ENCODE measurements around the gene CAPRIN2.

DNA sequence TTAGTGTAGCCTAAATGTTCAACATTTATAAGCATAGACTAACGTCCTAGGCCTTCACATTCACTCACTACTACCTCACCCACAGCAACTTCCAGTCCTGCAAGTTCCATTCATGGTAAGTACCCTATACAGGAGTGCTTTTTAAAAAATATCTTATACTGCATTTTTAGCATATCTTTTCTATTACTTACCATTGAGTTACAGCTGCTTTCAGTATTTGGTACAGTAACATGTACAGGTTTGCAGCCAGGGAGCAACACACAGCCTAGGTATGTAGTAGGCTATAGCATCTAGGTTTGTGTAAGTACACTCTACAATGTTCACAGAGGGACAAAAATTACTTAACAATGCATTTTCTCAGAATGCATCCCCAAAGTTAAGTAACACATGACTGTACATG lies 76.5 kb downstream of the CAPRIN2 start:
- TF ChIP-seq, protein P1, sequence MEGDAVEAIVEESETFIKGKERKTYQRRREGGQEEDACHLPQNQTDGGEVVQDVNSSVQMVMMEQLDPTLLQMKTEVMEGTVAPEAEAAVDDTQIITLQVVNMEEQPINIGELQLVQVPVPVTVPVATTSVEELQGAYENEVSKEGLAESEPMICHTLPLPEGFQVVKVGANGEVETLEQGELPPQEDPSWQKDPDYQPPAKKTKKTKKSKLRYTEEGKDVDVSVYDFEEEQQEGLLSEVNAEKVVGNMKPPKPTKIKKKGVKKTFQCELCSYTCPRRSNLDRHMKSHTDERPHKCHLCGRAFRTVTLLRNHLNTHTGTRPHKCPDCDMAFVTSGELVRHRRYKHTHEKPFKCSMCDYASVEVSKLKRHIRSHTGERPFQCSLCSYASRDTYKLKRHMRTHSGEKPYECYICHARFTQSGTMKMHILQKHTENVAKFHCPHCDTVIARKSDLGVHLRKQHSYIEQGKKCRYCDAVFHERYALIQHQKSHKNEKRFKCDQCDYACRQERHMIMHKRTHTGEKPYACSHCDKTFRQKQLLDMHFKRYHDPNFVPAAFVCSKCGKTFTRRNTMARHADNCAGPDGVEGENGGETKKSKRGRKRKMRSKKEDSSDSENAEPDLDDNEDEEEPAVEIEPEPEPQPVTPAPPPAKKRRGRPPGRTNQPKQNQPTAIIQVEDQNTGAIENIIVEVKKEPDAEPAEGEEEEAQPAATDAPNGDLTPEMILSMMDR (IDR thresholded peaks at IDR 0.05) = no peak
- TF ChIP-seq POLR2A (IDR thresholded peaks at IDR 0.05) = no peak

Measured in testis (tissue), 2 donors.